ENCODE results near the gene FOXR2. TPM values are rescaled to one million over a fixed set of nuclear protein-coding genes. Genes with fewer than 3 reads are reported as not detected.

The FOXR2 gene
- total and polyA plus RNA-seq, 2 donors from 2014 or later = not detected

DNA sequence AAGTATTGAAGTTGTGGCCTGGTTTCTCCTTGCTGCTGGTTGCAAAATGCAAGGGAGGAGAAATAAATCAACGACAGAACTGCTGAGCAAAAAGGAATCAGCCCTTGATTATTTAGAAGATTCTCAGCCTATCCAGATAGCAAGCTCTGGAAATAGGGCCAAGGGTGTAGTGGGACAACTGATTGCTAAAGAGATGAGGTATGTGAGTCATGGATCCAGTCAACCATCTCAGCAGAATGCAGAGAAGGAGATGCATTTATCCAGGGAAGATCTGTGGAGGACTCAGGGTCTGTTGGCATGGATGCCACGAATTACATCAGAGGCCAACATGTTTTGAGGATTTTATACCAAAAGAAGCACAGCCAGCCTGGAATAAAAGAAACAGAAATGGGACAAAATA lies 36.7 kb downstream of the FOXR2 start:
- Histone ChIP-seq H3K4me3 (ENCODE audit: low read length in 3 of 3) (no peak overlapping the region), H3K4me1 (ENCODE audit: control insufficient read depth in 2 of 3, insufficient read depth in 2 of 3, low read depth in 1 of 3, low read length in 3 of 3) (no peaks in the 10 kb centered on the region), H3K36me3 (ENCODE audit: control insufficient read depth in 2 of 3, insufficient read depth in 3 of 3, low read length in 3 of 3) (no peaks in the 10 kb centered on the region), H3K27me3 (ENCODE audit: control insufficient read depth, insufficient read depth, low read length) (no peaks in the 10 kb centered on the region), H3K27ac (ENCODE audit: low read depth in 2 of 2, low read length in 2 of 2) (no peak overlapping the region), H3K9me3 (ENCODE audit: control insufficient read depth in 2 of 3, insufficient read depth in 1 of 3, low read length in 3 of 3) (no peaks in the 10 kb centered on the region), H3K9ac (ENCODE audit: low read length in 3 of 3) (no peak overlapping the region)
- no peak for FAIRE-seq
- TF ChIP-seq, protein P1, sequence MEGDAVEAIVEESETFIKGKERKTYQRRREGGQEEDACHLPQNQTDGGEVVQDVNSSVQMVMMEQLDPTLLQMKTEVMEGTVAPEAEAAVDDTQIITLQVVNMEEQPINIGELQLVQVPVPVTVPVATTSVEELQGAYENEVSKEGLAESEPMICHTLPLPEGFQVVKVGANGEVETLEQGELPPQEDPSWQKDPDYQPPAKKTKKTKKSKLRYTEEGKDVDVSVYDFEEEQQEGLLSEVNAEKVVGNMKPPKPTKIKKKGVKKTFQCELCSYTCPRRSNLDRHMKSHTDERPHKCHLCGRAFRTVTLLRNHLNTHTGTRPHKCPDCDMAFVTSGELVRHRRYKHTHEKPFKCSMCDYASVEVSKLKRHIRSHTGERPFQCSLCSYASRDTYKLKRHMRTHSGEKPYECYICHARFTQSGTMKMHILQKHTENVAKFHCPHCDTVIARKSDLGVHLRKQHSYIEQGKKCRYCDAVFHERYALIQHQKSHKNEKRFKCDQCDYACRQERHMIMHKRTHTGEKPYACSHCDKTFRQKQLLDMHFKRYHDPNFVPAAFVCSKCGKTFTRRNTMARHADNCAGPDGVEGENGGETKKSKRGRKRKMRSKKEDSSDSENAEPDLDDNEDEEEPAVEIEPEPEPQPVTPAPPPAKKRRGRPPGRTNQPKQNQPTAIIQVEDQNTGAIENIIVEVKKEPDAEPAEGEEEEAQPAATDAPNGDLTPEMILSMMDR (IDR thresholded peaks at IDR 0.05; ENCODE audit: borderline replicate concordance, extremely low read depth, insufficient read depth) = no peak
- DNase-seq = no peak
- intact Hi-C loops (cut with DNase I) = no loop called here

DNA sequence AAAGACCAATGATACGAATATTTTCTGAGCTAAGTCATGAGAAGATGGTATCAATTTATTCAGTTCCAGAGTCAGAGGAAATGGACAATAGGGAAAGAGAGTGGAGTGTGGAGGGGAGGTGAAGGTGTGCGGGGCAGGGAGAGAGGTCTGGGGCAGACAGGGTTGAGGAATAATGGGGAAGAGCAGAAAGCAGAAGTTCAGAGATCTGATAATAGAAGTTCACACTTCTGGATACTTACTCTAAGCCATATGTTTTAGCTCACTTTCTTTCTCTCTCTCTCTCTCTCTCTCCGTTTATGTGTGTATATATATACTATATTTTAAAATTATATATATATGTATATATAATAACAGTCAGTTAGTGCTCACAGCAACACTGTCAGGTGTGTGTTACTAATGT lies 40.4 kb downstream of the FOXR2 start:
- Histone ChIP-seq H3K36me3 (ENCODE audit: control insufficient read depth in 2 of 3, insufficient read depth in 3 of 3, low read length in 3 of 3) (no peaks in the 10 kb centered on the region), H3K27ac (ENCODE audit: low read depth in 2 of 2, low read length in 2 of 2) (no peak overlapping the region), H3K4me1 (ENCODE audit: control insufficient read depth in 2 of 3, insufficient read depth in 2 of 3, low read depth in 1 of 3, low read length in 3 of 3) (no peaks in the 10 kb centered on the region), H3K4me3 (ENCODE audit: low read length in 3 of 3) (no peak overlapping the region), H3K27me3 (ENCODE audit: control insufficient read depth, insufficient read depth, low read length) (no peaks in the 10 kb centered on the region), H3K9ac (ENCODE audit: low read length in 3 of 3) (no peak overlapping the region), H3K9me3 (ENCODE audit: control insufficient read depth in 2 of 3, insufficient read depth in 1 of 3, low read length in 3 of 3) (no peaks in the 10 kb centered on the region)
- DNase-seq (no peak), FAIRE-seq (no peak)
- intact Hi-C loops (cut with DNase I) = no loop called here
- TF ChIP-seq, protein P1 (IDR thresholded peaks at IDR 0.05; ENCODE audit: borderline replicate concordance, extremely low read depth, insufficient read depth) = no peak

DNA sequence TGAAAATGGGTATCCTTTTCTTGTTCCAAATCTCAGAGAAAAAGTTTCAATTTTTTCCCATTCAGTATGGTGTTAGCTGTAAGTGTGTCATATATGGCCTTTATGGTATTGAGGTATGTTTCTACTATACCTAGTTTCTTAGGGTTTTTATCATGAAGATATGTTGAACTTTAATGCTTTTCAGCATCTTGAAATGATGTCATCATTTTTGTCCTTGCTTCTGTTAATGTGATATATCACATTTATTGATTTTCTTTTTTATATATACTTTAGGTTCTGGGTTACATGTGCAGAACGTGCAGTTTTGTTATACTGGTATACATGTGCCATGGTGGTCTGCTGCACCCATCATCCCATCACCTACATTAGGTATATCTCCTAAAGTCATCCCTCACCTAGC lies 44.9 kb downstream of the FOXR2 start:
- Histone ChIP-seq H3K9me3 (ENCODE audit: control insufficient read depth in 2 of 3, insufficient read depth in 1 of 3, low read length in 3 of 3) (no peaks in the 10 kb centered on the region), H3K9ac (ENCODE audit: low read length in 3 of 3) (no peak overlapping the region), H3K4me1 (ENCODE audit: control insufficient read depth in 2 of 3, insufficient read depth in 2 of 3, low read depth in 1 of 3, low read length in 3 of 3) (no peaks in the 10 kb centered on the region), H3K36me3 (ENCODE audit: control insufficient read depth in 2 of 3, insufficient read depth in 3 of 3, low read length in 3 of 3) (no peaks in the 10 kb centered on the region), H3K27me3 (ENCODE audit: control insufficient read depth, insufficient read depth, low read length) (no peaks in the 10 kb centered on the region), H3K4me3 (ENCODE audit: low read length in 3 of 3) (no peak overlapping the region), H3K27ac (ENCODE audit: low read depth in 2 of 2, low read length in 2 of 2) (no peak overlapping the region)
- TF ChIP-seq, protein P1 (IDR thresholded peaks at IDR 0.05; ENCODE audit: borderline replicate concordance, extremely low read depth, insufficient read depth) = no peak
- DNase-seq (no peak), FAIRE-seq (no peak)
- intact Hi-C loops (cut with DNase I) = no loop called here

Other genes starting within 250 kb of the FOXR2 start
- 23.7 TPM for gene MAGEH1, start 171.3 kb upstream of the FOXR2 start, total RNA-seq
- 47.3 TPM for gene MAGEH1, start 171.3 kb upstream of the FOXR2 start, polyA plus RNA-seq (ENCODE audit: insufficient read depth, low read depth, low replicate concordance)
- gene USP51, start 133.6 kb upstream of the FOXR2 start, total RNA-seq = 4.6 TPM
- 3.4 TPM for gene USP51, start 133.6 kb upstream of the FOXR2 start, polyA plus RNA-seq (ENCODE audit: insufficient read depth, low read depth, low replicate concordance)
- gene RRAGB, start 94.3 kb downstream of the FOXR2 start, total RNA-seq = 23.7 TPM
- gene RRAGB, start 94.3 kb downstream of the FOXR2 start, polyA plus RNA-seq (ENCODE audit: insufficient read depth, low read depth, low replicate concordance) = 25.4 TPM